T-helper 2 cell (primary cell): ENCODE data around the gene CSGALNACT2.
A peak's percentile ranks its signal among the peaks of the same experiment; 100 is the strongest.
"Not testable (repeated sequence)": the region's sequence is repeated elsewhere in the genome, so short reads cannot be mapped to it uniquely, and the experiment has no call there.

Experiments
- DNase-seq, 5 experiments: peaks; one replicate each; pipeline versions ENCODE4 v3.0.0 to v3.0.0-alpha.2; 2012 to 2022

CSGALNACT2 gene

GRCh38 chr10:43218206-43218950 is 80.1 kb downstream of the CSGALNACT2 start:
- no peak for DNase-seq

- DNase-seq, result no peak
These were observed 80.9 kb downstream of the CSGALNACT2 start for GRCh38 chr10:43218951-43219837.

- DNase-seq, result no peak
These were observed 81.6 kb downstream of the CSGALNACT2 start for GRCh38 chr10:43219848-43220247.

- DNase-seq, result not testable (repeated sequence)
These were observed 82.0 kb downstream of the CSGALNACT2 start for GRCh38 chr10:43220251-43220650.

GRCh38 chr10:43220657-43221418 is 82.6 kb downstream of the CSGALNACT2 start:
- peak in 2 of 5 experiments; percentile 2 to 54 for DNase-seq

- peak in 1 of 5 experiments; percentile 4 for DNase-seq
These were observed 83.4 kb downstream of the CSGALNACT2 start for GRCh38 chr10:43221419-43222209.

GRCh38 chr10:43222210-43222720 is 84.0 kb downstream of the CSGALNACT2 start:
- no peak for DNase-seq

GRCh38 chr10:43223056-43223455 is 84.8 kb downstream of the CSGALNACT2 start:
- no peak for DNase-seq

- no peak for DNase-seq
These were observed 86.1 kb downstream of the CSGALNACT2 start for GRCh38 chr10:43224321-43224720.

- no peak for DNase-seq
These were observed 87.0 kb downstream of the CSGALNACT2 start for GRCh38 chr10:43225004-43225786.

GRCh38 chr10:43225787-43226153 is 87.5 kb downstream of the CSGALNACT2 start:
- peak in 2 of 5 experiments; percentile 12 to 36 for DNase-seq

GRCh38 chr10:43226441-43226840 is 88.2 kb downstream of the CSGALNACT2 start:
- no peak for DNase-seq

- peak in 1 of 5 experiments; percentile 4 for DNase-seq
These were observed 88.9 kb downstream of the CSGALNACT2 start for GRCh38 chr10:43226851-43227845.

GRCh38 chr10:43227911-43228782 is 89.9 kb downstream of the CSGALNACT2 start:
- DNase-seq, result peak in 1 of 5 experiments; percentile 5

GRCh38 chr10:43228783-43229207 is 90.5 kb downstream of the CSGALNACT2 start:
- peak in 1 of 5 experiments; percentile 4 for DNase-seq

- peak in 4 of 5 experiments; percentile 15 to 69 (median 34) for DNase-seq
These were observed 91.2 kb downstream of the CSGALNACT2 start for GRCh38 chr10:43229208-43230061.

GRCh38 chr10:43230101-43230908 is 92.1 kb downstream of the CSGALNACT2 start:
- DNase-seq, result peak in 1 of 5 experiments; percentile 7
